SK-N-SH treated with all-trans-retinoic acid at 6 μM for 48 hours (cell line): ENCODE measurements around the gene FJX1.

Experiments used
- ARNTL ChIP-seq: fragments of 450-650 bp; formaldehyde crosslinking; IDR thresholded peaks from 2 replicates; pipeline ENCODE4 v1.5.0; 2020; ENCODE audit warnings: low read depth, mild to moderate bottlenecking, moderate library complexity, borderline replicate concordance
- ISL1 ChIP-seq: fragments of 250-450 bp; sonication (Bioruptor Pico); IDR thresholded peaks from 2 replicates; pipeline ENCODE4 v2.1.2; 2022; ENCODE audit warnings: mild to moderate bottlenecking, moderate library complexity
- PPARA ChIP-seq: fragments of 250-450 bp; sonication (Bioruptor Pico); IDR thresholded peaks from 2 replicates; pipeline ENCODE4 v1.5.0; 2020; ENCODE audit warnings: mild to moderate bottlenecking, borderline replicate concordance
- TOX ChIP-seq: fragments of 250-450 bp; sonication (Bioruptor Pico); IDR thresholded peaks from 2 replicates; pipeline ENCODE4 v1.8.0; 2021; ENCODE audit warnings: mild to moderate bottlenecking, moderate library complexity, borderline replicate concordance
- ZNF565 ChIP-seq: fragments of 450-650 bp; formaldehyde crosslinking; conservative IDR thresholded peaks from 2 replicates; pipeline ENCODE4 v1.5.0; 2020; ENCODE audit warnings: low read depth, mild to moderate bottlenecking, moderate library complexity
- TF ChIP-seq, protein P1 (sequence below): fragments of 250-450 bp; sonication (Bioruptor Pico); IDR thresholded peaks from 2 replicates; pipeline ENCODE4 v1.8.0; 2020; ENCODE audit warnings: mild to moderate bottlenecking, moderate library complexity, borderline replicate concordance

DNA sequence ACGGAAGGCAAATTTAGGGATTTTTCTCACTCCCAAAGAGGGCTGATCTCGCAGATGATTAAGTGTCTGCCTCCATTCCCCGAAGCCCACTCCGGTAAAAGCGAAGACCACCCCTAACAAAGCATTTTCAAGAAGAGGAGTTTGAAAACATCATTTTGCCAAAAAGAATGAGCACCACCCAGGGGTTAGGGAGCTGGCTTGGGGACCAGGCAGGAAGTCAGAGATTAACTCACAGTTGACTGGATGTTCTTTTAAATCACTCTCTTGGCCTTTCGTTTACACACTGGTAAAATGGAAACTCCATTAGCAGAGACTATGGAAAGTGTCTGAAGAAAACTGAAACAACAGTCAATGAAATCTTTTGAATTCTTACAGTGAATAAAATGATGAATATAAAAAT, 36.5 kb downstream of the FJX1 start:
- no peak for TF ChIP-seq TOX (CRISPR knock-in tag)
- TF ChIP-seq ZNF565 (CRISPR knock-in tag), result no peak
- TF ChIP-seq, protein P1, sequence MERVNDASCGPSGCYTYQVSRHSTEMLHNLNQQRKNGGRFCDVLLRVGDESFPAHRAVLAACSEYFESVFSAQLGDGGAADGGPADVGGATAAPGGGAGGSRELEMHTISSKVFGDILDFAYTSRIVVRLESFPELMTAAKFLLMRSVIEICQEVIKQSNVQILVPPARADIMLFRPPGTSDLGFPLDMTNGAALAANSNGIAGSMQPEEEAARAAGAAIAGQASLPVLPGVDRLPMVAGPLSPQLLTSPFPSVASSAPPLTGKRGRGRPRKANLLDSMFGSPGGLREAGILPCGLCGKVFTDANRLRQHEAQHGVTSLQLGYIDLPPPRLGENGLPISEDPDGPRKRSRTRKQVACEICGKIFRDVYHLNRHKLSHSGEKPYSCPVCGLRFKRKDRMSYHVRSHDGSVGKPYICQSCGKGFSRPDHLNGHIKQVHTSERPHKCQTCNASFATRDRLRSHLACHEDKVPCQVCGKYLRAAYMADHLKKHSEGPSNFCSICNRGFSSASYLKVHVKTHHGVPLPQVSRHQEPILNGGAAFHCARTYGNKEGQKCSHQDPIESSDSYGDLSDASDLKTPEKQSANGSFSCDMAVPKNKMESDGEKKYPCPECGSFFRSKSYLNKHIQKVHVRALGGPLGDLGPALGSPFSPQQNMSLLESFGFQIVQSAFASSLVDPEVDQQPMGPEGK (CRISPR knock-in tag), result no peak
- no peak for TF ChIP-seq ARNTL (CRISPR knock-in tag)
- no peak for TF ChIP-seq PPARA (CRISPR knock-in tag)
- no peak for TF ChIP-seq ISL1 (CRISPR knock-in tag)
